Stimulated activated CD8-positive, alpha-beta memory T cell treated with anti-CD3 and anti-CD28 coated beads, Interleukin-15, amount 100 ng/mL, for 4 hours (primary cell): Measurements from ENCODE around the gene COQ5.

ENCODE experiments used
- DNase-seq, 2 donors: peaks; one replicate each; pipeline ENCODE4 v3.0.0-alpha.2; 2020; ENCODE audit warnings: low read depth in 2 of 2

COQ5 gene

DNA sequence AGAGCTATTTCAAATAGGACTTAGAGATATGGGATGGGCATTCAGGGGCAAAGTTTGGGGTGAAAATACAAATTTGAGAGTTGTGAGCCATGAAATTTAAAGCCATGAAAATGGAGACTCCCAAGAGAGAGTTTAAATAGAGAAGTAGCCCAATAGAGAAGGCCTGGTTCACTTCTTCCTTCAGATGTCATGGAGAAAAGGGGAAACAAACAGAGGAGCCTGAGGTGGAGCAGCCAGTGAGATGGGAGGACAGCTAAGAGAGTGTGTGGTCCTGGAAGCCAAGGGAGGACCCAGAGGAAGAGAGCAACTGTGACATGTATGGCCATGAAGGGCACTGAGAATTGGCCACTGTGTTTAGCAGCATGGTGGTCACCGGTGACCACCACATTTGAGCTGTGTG lies 45.3 kb downstream of the COQ5 start:
- DNase-seq = no peak

DNA sequence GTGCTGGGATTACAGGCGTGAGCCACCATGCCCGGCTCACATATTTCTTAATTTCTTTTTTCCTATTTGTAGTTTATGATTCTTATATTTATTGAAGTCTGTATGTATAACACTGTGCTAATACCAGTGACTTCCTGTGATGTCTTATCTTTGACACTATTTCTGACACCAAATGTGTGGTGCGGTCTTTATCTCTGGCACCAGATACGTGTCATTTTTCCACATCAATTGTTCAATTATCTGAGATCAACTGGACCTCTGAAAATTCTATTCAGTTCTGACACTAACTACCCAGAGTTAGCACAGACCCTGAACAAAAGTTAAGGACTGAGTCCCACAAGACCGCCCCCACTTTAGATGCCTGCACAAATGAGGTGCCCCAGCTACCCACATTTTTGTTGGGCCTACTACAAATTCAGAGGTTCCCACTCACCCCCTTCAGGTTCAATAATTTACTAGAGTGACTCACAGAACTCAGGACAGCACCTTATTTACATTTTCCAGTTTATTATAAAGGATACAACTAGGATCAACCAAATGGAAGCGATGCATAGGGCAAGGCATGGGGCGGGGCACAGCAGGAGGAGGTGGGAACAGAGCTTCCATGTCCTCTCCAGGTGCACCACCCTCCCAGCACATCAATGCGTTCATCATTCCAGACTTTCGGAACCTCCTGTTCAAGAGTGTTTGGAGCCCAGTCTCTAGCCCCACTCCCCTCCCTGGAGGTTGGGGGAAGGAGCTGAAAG lies 47.8 kb downstream of the COQ5 start:
- no peak for DNase-seq

DNA sequence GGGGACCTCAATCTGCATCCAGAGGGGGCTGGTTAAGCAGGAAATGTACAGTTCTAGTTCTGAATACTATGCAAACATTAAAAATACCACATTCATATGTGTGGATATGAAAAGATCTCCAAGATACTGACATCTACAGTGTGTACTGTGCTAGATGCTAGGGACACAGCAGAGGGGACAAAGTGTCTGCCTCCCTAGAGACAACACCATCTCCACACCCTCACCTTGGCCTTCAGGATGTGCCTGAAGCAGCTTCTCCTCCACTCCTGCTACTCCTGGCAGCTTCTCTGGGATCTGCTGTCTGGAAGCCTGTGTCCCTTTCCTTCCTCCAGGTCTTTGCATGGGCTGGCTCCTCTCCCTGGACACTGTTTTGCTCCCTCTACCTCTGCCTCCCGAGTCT lies 48.7 kb downstream of the COQ5 start:
- no peak for DNase-seq

DNA sequence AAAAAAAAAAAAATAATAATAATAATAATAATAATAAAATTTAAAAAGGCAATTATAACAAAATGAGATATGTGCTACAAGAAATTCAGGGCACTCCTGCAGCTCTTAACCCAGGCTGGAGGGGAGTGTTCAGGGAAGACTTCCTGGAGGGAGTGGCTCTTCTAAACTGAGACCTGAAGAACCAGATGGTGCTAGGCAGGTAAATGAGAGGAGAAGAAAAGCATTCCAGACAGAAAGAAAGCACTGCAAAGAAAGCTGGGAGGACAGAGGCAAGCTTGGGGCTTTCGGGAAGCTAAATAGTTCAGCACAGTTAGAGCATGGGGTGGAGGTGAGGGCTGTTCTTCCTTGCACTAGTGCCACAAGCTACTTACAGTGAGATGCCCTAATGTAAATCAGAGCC lies 49.5 kb downstream of the COQ5 start:
- no peak for DNase-seq

DNA sequence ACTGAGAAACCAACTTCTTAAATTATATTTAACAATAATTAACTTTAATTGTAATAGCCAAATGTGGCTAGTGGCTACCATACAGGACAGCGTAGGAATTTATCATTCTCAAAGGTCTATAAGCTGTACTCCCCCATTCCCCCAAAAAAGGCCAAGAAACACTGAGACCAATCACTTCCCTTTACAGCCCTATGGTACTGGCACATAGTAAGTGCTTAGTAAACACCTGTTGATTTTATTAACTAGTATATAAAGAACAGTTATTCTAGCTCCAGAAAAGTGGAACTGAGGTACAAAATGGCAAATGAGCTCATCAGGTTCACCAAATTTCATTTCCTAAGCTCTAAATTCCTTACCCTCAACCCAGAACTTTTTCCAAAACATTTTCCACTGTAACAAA lies 53.3 kb downstream of the COQ5 start:
- no peak for DNase-seq

DNA sequence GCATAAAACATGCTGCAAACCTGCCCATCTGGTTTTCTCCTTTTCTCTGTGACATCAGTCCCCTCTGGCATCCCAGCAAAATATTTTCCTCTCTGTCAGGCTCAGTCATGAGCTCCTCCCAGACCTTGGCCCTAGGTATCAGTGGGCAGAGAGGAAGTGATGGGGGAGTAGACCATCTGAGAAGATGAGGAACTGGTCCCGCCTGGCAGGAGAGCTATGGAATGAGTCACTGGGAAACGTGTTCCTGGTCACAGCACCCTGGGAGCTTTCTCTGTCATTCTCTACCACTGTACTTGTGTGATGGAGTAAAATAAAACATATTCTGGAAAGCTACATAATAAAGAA lies 54.4 kb downstream of the COQ5 start:
- DNase-seq = no peak

DNA sequence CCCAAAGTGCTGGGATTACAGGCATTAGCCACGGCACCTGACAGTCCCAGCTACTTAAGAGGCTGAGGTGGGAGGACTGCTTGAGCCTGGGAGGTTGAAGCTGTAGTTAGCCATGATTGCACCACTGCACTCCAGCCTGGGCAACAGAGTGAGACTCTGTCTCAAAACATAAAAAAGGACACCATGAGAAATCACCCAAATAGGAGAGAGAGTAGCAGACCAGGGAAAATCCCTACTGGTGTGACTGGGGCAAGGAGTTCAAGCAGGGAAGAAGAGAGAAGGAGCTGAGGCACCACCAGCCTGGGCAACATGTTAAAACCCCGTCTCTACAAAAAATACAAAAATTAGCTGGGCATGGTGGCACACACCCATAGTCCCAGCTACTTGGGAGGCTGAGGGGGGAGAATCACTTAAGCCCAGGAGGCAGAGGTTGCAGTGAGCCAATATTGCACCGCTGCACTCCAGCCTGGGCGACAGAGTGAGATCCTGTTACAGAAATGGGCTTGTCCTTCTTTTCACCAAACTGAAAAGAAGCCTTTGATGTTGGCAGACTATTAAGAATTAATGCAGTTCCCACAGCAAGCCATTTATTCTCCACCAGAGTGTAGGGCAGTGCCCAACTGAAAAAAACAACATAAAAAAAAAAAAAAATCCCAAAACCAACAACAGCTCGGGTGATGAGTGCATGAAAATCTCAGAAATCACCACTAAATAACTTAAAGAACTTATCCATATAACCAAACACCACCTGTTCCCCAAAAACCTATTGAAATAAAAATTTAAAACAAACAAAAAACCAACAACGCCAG lies 54.9 kb downstream of the COQ5 start:
- no peak for DNase-seq

DNA sequence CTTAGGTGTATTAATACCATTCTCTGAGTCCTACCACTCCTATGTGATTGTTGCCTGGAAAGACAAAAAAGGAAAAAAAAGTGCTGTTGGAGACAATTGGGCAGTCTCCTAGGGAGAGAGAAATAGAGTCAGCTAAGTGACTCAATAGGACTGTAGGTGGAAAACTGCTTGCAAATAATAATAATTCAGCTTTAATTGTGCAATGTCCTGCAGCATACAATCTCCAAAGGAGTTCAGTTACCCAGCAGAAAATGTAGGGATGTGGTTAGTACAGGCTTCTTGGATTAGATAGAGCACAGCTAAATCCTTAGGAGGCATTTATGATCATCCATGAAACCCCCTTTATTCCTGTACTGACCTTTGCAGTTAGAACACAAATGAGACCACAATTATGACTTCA lies 56.4 kb downstream of the COQ5 start:
- DNase-seq = no peak

DNA sequence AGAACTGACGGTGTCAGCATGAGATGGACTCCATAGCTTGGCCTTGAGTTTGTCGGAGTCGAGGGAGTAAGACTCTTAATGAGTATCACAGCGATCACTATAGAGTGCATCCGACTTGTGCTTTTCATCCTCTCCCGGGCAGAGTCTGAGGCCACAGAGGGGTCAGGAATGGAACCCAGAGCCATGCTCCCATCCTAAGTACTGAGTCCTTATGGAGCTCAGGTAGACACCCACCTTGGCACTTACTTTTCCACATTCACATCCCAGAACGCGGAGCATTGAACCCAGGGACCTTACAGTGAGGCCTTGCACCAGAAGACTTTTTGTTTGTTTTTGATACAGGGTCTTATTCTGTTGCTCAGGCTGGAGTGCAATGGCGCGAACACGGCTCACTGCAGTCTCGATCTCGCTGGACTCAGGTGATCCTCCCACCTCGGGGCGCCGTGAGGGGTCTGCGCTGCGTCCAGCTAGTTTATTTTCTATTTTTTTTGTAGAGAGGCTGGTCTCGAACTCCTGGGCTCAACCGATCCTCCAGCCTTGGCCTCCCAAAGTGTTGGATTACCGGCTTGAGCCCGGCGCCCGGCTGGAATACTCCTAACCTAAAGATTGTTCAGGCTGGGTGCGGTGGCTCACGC lies 58.7 kb downstream of the COQ5 start:
- no peak for DNase-seq

DNA sequence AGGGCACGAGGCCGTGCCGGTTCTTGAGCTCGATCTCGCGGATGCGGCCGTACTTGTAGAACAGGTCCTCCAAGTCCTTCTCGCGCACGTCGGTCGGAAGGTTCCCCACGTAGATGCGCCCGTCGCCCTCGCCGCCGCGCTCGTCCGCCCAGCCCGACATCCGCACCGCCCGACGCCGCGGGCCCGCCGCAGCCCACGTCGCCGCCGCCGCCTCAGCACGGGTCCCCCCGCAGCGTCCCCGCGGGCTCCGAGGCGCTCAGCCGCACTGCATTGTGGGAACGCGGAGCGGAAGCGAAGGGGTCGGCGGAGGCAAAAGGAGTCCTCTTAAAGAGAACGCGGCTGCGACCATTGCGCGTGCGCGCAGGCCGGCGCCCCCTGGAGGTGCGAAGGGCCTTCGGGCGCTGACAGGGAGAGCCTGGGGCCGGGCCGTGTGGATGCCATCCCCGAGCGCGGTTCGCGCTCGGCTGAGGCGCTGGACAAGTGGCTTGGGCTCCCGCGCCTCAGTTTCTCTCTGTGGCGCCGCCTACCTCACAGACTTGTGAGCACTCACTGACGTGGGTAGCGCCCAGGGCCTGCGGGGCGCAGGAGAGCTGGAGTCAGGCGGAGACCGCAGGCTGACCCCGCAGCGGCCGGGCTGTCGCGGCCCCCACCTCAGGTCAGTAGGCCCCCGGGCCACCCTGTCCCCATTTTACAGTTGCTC lies 59.4 kb downstream of the COQ5 start, which contains the start of gene SRSF9:
Gene SRSF9, minus strand, starts transcription at position 299 of the 700 bp plus-strand sequence. Its CDS starts 139 bp downstream, at position 160.
- DNase-seq = peak; percentile 94 to 95

DNA sequence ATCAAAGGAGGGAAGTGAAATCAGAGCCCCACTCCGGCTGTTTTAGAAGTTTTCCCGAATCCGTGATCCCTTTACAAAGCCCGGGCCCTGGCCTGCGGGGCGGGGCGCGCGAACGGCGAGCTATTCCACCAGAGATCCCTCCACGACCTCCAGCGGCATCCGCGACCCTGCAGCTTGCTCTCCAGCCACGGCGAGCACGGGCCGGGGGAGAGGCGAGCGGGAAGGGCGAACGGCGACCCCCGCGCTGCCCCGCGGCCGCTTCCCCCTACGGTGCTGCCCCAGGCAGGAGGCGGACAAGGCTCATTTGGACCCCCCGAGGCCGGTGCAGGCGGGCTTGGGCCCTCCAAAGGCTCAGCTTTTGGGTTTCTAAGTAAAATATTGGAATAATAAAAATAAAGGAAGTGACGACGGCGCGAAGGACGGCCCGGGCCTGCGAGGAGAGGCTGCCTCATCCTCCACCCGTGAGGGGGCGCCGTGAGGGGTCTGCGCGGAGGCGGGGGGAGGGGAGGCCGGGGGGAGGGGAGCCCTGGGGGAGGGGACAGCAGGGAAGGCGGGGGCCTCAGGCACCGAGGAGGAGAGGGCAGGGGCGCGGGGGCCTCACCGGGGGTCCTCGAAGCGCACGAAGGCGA lies 60.0 kb downstream of the COQ5 start:
- peak in 1 of 2 donors; percentile 41 for DNase-seq

DNA sequence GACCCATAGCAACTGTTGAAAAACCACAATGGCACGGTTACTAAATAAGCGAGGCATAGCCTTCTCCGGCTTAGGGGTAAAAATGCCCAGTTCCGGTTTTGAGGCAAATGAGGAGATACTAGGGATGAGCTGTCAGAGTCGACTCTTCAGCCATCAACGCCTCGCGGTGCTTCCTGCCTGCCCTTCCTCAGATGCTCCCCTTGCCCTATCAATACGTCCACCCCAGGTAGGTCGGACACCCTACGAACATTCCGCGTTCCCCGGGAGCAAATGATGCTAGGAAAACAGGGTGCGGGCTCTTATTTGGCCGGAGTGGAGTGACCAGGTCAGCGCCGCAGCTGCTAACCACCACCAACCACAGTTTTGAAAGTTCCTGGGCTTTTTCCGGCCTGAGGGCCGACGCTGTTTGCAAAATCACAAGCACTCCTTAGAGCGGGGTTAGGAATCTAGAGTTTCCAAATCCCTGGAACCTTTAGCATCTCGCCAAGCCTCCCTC lies 60.6 kb downstream of the COQ5 start:
- DNase-seq = no peak

DNA sequence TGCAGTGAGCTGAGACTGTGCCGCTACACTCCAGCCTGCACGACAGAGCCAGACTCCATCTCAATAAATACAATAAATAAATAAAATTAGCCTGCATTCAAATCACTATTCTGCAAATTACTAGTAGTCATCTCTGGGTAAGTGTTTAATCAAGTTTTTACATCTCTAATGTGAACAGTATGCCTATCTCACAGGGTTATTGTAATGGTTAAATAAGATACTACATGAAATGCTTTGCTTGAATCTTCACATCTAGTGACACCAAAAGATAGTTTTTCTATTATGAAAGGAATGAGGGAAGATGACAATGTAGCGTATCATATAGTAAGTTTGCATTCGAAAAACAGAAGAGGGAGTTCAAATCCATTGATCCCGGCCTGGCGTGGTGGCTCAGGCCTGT lies 61.5 kb downstream of the COQ5 start:
- no peak for DNase-seq

DNA sequence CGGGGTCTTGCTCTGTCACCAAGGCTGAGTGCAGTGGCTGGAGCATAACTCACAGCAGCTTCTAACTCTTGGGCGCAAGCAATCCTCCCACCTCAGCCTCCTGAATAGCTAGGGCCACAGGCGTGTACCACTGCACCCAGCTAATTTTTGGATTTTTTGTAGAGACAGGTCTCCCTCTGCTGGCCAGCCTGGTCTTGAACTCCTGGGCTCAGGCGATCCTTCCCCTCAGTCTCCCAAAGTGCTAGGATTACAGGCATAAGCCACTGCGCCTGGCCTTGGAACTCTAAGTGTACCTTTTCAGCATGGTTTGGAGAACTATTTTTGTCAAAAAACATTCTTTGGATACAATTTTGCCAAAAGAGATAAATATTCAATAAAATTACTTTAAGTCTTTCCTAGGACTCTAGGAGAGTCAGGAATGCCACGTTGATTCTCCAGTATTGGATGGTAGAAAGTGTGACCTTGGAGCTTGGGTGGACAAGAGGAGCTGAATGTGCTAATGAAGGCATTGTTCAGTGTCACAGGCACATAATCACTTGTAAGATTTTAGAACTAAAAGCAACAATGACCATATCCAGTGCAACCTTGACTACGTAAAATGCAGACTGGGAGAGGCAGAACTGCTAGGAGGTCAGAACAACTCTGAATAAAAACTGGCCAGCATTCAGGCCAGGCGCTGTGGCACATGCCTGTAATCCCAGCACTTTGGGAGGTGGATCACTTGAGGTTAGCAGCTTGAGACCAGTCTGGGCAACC lies 62.2 kb downstream of the COQ5 start:
- DNase-seq = no peak

DNA sequence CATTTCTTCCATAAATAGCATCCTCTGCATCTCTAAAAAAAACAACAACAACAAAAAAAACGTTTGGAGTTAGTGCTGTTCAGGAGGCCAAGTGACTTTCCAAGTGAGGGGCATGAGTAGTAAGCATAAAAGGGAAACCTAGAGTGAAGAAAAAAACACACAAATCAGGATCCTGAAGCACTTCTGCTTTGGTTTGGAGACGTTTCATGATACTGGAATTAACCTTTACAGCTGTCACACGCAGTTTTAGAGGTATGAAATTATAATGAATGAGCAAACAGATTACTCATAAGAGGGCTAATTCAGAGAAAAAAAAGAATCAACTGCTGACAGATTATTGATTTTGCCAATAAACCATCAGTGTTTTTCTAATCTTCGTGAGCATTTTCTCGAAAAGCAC lies 63.2 kb downstream of the COQ5 start:
- DNase-seq = no peak

DNA sequence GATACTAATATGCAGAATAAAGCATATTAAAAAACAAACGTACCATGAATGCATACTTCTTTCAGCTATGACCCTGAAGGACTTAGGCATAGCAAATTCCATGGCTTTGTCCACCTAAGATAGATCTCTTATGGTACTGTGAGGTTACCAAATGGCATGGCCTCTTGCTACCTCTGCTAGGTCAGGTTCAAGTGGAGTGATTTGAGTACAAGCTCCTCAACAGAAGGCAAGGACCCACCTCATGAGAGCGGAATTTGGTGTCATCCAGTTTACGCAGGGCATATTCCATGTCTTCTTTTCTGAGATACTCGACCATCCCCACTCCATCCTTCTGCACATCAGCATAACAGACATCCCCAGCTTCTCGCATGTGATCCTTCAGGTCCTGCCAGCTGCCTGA lies 65.2 kb downstream of the COQ5 start:
- DNase-seq = no peak

DNA sequence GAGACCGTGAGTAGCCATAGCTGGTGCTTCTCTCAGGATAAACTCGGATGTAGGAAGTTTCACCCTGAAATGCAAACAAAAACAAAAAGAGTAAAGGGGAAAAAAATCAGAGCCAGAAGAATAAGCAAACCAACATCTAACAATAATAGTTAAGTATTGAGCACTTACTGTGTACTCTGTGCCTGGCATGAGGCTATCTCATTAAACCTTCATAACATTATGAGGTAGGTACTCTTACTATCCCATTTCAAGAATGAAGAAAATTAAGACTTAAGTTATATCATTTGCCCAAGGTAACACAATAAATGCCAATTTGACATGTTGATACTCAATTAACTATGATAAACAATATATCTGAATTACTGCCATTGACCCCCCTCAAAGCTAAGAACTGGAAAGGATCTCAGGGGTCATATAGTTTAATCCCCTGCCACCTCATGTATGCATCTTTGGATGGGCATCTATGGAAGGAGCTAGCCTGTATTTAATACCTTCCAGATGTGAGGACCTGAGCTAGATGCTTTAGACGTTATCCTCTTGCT lies 66.8 kb downstream of the COQ5 start:
- no peak for DNase-seq

DNA sequence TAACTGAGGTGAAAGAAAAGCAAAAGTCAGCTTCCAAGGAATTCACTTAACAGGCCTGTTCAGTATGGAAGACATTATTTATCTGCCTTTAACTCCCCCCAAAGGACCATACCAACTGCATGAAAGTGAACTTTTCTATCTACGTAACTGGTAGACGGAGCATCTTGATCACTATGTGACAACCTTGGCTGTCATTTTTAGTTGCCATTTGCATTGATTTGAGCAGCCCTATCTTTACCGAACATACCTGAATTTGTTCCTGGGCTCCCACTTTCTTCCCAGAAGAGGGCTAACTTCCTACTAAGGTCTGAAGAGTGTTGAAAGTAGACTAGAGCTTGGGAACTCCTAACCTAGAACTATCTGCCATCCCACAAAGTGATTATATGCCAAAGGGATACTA lies 68.8 kb downstream of the COQ5 start:
- DNase-seq = no peak

DNA sequence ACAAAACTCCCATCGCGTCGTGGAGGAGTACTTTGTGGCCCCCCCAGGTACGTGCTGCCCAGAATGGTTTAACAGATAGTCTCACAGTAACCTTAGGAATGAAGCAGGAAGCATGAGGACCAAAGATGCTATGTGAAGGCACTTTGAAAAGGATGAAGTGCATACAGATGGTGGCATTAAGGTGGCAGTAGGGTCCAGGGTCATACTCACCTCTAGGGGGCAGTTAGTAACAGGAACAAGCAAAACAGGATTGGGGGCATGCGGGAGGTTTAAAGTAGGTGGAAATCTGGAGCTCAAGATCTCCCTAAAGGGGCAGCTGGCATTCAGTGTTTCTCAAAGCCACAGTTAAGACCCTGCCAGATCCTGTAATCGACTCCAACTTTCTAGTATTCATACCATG lies 71.8 kb downstream of the COQ5 start:
- no peak for DNase-seq

DNA sequence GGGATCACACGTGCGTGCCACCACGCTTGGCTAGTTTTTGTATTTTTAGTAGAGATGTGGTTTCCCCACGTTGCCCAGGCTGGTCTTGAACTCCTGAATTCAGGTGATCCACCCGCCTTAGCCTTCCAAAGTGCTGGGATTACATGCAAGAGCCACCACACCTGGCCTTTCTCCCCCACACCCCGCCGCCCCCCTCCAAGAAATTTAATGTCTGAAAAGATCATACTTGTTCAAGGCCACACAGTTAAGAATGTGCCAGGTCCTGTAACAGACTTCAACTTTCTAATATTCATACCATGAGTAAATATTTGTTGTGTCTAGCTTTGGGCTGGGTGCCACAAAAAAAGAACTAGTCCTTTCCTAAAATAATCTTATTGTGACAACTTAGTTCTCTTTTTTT lies 73.7 kb downstream of the COQ5 start:
- DNase-seq = no peak

DNA sequence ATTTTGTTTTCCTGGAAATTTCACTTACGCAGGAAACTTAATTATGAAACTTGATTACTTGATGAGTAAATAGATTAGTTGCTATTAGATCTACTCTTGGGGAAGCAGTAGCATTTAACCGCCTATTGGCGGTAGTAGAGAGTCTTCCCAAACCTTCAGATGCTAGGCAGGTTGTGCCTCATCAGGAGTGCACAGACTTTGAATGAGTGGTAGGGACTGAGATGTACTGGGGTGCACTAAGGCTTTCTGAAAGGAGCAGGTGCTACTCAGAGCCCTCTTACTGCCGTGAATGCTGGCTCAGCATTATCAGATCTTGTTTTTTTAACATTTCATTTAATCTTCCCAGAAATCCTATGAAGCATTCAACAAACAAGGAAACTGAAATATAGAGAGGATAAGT lies 75.0 kb downstream of the COQ5 start:
- DNase-seq = no peak
